Neural progenitor cell (in vitro differentiated cells): ENCODE measurements around the gene NLRP9.

Experiments used
- CTCF ChIP-seq: fragments of 200-600 bp; sonication (generic); IDR thresholded peaks from 2 replicates; pipeline ENCODE4 v1.5.1; 2017; ENCODE audit warnings: antibody characterized with exemption, mild to moderate bottlenecking
- EZH2 ChIP-seq: fragments of 200-600 bp; sonication (generic); IDR thresholded peaks from 2 replicates; pipeline ENCODE4 v1.6.1; 2017; ENCODE audit warnings: antibody characterized with exemption, mild to moderate bottlenecking, moderate library complexity

GRCh38 chr19:55672418-55672817, 65.8 kb downstream of the NLRP9 start:
- TF ChIP-seq CTCF: no peak
- no peak for TF ChIP-seq EZH2
